ENCODE results near the gene ARHGAP8.
"Not testable (repeated sequence)": the region's sequence is repeated elsewhere in the genome, so short reads cannot be mapped to it uniquely, and the experiment has no call there.

GRCh38 chr22:44858819-44859218, 106.4 kb downstream of the ARHGAP8 start:
- TF ChIP-seq, protein P1, sequence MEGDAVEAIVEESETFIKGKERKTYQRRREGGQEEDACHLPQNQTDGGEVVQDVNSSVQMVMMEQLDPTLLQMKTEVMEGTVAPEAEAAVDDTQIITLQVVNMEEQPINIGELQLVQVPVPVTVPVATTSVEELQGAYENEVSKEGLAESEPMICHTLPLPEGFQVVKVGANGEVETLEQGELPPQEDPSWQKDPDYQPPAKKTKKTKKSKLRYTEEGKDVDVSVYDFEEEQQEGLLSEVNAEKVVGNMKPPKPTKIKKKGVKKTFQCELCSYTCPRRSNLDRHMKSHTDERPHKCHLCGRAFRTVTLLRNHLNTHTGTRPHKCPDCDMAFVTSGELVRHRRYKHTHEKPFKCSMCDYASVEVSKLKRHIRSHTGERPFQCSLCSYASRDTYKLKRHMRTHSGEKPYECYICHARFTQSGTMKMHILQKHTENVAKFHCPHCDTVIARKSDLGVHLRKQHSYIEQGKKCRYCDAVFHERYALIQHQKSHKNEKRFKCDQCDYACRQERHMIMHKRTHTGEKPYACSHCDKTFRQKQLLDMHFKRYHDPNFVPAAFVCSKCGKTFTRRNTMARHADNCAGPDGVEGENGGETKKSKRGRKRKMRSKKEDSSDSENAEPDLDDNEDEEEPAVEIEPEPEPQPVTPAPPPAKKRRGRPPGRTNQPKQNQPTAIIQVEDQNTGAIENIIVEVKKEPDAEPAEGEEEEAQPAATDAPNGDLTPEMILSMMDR (IDR thresholded peaks at IDR 0.05) = not testable (repeated sequence)
- TF ChIP-seq EP300 (IDR thresholded peaks at IDR 0.05) = not testable (repeated sequence)

All from A549 (cell line).